ENCODE results near the gene DPP9.
A peak's percentile ranks its signal among the peaks of the same experiment; 100 is the strongest.

The DPP9 gene

DNA sequence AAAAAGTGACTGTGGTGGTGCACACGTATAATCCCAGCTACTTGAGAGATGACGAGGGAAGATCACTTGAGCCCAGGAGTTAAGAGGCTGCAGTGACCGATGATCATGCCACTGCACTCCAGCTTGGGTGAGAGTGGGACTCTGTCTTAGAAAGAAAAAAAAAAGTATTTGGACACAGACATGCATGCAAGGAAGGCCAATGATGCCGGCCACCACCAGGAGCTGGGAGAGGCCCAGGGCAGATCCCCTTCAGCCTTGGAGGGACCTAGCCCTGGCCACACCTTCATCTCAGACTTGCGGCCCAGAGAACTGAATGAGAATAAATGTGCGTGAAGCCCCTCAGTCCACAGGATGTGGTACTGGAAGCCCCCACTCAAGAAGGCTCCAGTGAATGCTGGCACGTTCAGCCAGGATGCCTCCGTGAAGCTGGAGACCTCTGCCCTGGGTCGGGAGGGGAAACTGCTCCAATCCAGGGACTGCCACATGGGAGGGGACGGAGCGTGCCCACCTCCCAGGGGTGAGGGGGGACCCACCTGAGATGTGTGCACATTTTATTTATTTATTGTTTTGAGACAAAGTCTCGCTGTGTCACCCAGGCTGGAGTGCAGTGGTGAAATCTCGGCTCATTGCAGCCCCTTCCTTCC lies 69.7 kb downstream of the DPP9 start:
- no peak for DNase-seq

DNA sequence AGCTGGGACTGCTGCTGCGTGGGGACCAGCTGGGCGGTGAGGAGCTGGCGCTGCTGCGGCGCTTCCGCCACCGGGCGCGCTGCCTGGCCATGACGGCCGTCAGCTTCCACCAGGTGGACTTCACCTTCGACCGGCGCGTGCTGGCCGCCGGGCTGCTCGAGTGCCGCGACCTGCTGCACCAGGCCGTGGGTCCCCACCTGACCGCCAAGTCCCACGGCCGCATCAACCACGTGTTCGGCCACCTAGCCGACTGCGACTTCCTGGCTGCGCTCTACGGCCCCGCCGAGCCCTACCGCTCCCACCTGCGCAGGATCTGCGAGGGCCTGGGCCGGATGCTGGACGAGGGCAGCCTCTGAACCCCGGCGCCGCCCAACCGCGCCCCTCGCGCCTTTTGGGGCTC lies 71.6 kb downstream of the DPP9 start:
- no peak for DNase-seq

DNA sequence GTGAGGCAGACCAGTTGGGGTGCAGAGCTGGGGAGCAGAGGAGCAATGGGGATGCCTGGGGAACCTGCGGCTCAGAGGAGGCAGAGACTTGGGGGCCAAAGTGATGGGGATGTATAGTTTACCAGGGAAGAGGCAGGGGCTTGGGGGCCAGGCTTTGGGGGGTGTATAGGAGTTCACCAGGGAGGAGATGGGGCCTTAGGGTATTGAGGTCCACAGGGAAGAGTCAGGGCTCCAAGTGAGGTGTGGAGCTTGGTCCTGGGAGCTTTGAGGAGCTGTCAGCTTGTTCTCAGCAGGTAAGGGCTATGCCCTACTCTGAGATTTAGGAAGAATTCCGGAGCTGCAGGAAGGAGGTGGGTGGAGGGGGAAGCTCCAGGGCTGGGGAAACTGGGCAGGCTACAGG lies 73.5 kb downstream of the DPP9 start:
- DNase-seq = no peak

DNA sequence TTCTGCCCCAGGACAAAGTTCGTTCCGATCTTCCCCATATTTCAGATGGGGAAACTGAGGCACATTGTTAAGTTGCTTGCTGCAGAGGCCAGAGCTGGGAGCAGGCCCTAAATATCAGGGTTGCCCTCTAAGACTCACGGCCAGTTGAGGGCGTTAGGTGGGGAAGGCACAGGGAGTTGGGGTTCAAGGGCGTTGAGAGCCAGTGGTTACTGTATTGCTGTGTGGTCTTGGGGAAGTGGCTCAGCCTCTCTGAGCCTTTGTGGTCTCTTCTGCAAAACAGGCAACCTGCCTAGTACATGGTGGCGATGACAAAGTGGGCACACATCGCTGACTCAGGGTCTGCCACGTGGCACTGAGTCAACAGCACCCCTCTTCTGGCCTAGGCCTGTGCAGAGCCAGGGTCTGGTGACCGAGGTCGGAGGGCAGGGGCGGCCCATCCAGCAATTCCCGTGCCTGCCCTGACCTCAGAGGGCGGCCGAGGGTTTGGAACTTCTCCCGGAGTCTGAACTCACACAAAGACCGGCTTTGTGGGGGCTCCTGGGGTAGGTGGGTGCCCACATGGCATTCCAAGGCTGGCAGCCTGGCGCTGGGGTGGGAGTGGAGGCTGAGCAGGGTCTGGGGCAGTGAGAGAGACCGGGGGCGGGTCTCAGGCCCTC lies 74.1 kb downstream of the DPP9 start:
- no peak for DNase-seq

DNA sequence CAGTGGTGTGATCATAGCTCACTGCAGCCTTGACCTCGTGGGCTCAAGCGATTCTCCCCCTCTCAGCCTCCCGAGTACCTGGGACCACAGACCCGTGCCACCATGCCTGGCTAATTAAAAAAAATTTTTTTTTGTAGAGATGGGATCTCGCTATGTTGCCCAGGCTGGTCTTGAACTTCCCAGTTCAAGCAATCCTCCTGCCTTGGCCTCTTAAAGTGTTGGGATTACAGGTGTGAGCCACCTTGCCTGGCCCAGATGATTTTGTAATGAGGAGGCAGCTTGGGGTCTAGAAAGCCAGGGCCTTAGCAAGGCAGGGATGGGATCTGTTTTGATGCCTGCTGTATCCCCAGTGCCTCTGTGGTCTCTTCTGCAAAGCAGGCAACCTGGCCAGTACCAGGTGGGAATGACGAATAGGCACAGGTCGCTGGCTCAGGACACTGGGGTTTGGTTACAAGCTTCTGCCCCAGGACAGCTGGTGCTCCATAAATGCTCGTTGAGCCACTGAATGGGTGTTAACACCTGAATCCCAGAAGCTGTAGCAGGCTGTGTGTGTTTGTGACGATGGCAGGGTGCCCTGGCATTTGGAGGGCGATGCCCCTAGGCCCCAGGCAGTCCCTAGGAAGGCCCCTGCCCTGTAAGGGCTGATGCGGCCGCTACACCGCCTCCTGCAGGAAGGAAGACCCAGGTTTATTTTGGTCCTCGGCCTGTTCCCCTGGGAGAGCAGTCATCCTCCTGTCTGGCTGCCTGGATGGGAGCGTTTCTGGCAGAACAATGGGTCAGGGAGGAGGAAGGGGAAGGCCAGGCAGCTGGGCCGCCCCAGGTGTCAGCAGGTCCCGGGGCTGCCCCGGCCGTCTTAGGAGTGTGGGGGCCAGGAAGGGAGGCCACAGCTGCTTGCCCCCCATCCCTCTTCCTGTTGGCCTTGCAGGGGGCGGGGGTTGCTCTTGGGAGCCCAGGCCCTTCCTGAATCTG lies 75.7 kb downstream of the DPP9 start:
- no peak for DNase-seq

DNA sequence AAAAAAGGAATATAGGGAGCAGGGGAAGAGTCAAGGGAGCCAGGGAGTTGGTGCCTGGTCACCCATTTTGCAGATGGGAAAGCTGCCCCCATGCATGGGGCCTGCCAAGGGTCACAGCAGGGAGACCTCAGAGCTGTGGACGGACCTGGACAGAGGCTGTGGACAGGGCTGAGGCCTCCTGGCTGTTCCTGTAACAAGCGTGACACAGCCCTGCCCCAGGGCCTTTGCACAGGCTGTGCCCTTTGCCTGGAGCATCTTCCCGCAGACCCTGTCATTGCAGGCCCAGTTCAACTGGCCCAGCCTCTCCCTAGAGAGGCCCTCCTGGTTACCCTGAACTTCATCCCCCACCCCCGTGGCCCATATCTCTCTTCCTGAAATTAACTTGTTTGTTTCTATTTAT lies 77.9 kb downstream of the DPP9 start:
- no peak for DNase-seq

DNA sequence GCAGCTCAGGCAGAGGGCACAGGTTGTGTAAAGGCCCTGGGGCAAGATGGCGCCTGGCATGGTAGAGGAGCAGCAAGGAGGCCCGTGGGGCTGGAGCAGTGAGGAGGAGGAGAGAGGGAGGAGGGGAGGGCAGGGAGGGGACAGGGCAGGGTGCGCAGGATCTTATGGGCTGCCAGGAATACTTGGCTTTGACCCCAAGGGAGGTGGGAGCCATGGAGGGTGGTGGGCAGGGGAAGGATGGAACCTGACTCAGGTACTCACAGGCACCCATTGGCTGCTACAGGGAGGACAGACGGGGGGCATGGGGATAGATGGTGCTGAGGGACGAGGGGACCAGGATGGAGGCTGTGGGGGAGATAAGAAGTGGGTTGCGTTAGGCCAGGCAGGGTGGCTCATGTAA lies 81.0 kb downstream of the DPP9 start:
- DNase-seq = no peak

DNA sequence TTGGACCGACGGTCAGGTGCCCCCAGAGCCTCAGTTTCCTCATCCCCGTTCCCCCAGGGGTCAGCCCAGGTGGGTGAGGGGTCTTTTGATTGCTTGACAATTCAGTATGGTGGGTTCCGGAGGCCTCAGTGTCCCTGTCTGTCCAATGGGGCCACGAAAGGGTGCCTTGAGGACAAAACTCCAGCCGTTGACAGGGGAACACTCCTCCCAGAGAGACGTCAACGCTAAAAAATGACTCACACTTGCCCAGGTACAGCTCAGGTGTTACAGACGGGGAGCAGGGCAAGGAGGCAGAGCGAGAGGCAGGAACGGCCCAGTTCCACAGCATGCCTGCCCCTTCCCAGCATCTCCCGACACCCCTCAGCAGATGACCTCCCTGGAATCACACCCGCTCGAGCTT lies 82.5 kb downstream of the DPP9 start:
- DNase-seq = no peak

DNA sequence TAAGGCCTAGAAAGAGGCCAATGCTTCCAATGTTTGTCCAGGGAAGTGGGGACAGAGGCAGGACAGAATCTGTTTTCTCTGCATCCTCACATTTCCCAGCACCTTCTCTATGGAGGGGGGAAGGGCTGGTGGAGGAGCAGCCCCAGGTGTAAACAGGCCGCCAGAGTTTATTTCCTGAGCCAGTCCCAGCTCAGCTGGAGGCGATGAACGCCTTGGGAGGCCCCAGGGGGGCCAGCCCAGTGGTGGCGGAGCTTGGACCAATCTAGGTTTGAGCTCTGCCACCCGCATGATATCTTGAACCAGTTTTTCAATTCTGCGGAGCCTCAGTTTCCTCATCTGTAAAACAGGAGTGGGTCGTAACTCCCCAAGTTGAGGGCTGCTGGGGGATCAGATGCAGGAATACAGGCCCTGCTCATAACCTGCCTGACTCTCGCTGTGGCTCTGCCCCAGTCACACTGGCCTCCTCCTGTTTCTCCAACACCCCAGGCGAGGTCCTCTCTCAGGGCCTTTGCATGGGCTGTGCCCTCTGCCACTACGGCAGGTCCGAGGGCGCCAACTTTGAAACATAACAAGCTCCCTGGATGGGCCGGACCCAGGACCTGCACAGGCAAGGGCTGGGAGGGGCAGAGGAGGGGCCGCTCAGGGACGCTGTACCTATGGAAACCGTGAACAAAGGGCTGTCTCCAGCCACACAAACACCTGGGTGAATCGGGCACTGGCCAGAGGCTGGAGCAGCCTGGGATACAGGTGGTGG lies 83.2 kb downstream of the DPP9 start:
- DNase-seq = no peak

DNA sequence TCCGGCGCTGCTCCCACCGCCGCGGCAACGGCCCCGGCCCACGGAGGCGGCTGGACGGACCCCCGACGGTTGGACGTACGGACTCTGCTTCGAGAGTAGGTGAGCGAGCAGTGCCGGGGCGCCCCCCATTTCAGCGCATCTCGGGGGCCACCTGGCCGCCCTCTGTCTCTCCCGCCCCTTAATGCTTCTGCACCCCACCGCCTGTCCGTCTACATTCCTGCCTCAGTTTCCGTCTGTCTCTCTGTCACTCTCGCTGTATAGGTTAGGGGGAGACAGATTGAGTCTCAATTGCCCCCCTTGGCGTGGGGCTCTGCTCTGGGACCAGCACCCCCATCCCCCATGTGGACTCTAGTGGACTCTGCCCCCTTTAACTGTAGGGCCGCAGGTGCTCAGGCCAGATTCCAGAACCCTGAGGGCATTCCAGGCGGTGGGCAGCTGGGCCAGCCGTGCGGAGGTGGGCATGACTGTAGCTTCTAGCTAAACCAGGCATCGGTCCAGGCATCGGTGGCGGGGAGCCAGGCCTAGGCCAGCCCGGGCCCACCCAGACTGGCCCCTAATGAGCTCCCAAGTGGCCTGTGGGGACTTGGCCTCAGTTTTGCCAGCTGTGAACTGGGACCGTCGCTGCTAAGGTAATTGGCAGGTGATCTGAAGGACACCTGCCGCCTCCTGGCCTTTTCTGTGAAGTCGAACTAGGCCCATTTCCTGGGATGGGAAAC lies 84.0 kb downstream of the DPP9 start:
- DNase-seq = no peak

DNA sequence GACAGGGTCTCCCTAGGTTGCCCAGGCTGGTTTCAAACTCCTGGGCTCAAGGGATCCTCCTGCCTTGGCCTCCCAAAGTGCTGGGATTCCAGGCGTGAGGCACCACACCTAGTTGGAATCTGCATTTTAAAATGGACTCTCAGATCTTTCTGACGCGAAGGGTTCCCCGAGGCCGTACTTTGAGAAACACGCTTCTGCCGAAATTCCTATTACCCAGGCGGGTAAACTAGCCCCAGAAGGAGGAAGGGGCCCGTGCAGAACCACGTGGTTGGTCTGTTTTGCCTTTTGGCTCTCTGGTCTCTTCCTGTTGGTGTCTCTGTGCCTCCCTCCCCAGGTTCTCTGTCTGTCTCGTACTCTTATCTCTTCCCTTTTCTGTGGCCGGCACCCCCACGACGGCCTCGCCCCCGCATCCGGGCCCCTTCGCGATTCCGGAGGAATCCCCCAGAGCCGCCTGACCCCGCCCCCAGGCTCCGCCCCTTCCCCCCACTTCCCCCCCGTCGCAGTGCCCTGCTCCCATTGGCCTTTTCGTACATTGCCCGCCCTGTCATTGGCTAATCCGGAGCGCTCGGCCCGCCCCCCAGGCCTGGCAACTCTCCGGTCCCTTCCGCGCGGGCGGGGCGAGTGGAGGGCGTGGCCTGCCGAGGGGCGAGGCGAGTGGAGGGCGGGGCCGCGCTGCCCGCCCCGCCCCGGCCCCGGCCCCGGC lies 84.7 kb downstream of the DPP9 start, which contains the start of gene TNFAIP8L1:
Gene TNFAIP8L1 (plus strand): TSS at position 689 of the 703 bp plus-strand sequence. CDS start 12,354 bp downstream, outside the sequence.
- DNase-seq = peak; percentile 98 to 99

DNA sequence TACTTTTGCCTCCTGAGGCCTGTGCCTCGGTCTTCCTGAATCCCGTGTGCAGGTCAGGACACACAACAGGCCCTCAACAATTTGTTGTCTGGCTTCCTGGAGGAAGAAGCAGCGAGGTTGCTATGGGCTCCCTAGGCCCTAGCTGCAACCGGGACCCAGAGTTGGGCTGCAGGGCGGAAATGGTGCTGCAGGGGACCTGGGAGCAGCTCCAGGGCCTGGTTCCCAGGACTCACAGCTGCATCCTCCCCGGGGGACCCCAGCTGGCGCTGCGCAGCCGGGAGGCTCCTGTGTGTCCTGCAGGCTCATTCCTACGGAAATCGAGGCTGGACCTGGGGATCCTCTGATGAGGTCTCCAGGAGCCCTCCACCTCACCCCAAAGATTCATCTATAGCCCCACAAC lies 85.3 kb downstream of the DPP9 start:
- DNase-seq = no peak

DNA sequence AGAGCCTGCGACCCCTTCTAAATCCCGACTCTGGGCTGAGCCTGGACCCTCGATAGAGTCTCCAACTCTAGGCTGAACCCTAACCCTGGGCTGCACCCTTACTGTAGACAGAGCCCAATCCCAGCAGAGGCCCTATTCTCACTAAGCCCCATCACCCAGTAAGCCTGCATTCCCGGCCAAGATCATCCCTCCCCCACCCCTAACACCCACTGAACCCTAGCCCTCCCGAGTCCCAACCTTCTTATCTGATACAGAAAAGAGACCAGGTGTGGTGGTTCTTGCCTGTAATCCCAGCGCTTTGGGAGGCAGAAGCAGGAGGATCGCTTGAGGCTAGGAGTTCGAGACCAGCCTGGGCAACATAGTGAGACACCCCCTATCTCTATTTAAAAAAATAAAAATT lies 86.9 kb downstream of the DPP9 start:
- DNase-seq = no peak

DNA sequence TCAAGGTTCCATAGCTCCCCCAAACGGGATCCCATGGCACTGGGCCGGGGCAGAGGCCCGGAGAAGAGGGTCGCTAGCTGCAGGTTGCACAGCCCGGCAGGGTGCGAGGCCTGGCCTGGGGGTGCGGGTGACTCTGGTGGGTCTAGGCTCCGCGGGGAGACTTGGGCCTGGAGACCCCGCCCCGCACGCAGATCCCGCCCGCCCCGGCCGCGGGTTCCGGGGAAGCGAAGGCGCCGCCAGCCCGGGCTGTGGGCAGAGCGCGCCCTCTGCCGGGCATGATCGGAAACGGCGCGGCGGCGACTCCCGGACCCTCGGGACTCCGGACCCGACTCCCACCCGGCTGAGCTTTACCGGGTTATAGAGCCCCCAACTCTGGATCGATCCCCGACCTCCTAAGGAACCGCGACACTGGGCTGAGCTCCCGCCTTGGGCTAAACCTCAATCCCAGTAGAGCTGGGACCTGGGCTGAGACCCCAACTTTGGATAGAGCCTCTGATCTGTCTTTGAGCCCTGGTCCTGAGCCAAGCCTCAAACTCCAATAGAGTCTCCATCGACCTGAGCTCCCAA lies 87.4 kb downstream of the DPP9 start:
- DNase-seq = peak; percentile 56 to 82

DNA sequence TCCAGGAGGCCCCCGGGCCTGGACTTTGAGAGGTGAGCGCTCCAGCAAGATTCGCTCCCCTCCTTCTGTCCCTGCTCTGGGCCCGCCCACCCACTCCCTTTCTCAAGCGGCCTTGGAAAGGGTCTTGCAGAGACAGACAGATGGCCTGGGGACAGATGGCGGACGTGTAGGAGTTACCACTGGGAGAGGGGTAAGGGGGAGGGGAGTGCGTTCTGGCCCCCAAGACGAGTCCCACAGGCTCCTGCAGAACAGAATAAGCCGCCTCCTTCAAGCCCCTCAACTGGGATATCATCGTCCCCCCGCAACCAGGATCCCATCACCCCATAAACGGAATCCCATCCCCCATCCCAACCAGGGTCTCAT lies 87.9 kb downstream of the DPP9 start:
- no peak for DNase-seq

DNA sequence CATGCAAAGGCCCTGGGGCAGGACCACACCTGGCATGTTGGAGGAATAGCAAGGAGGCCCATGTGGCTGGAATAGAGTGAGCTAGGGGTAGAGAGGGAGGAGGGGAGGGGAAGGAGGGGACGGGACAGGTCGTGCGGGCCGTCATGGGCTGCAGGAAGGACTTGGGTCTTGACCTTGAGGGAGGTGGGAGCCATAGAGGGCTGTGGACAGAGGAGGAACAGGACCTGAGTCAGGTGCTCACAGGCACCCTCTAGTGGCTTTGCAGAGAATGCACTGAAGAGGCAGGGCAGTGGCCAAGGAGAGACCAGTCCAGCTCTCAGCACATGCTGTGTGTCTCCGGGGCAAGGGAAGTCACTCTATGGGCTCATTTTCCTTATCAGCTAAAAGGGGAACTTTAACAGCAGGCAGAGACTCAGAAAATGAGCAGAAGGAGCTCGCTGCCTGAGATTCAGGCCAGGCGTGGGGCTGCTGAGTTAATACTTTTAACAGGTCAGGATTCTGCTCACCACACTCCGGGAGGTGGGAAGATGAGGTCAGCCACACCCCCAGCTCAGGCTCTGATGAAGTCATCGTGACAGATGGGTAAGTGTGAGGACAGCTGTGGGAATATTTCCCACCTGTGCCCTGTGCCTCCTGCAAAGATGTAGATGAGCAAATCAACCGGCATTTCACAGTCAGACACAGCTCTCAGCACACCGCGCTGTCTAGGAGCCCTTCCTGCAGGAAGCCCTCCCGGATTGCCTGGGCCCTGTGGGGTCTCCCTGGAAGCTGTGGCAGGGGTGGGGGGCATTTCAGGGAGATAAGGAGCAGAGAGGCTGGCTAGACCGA lies 90.3 kb downstream of the DPP9 start:
- DNase-seq = peak in 1 of 2 experiments; percentile 29

All from stimulated activated CD4-positive, alpha-beta T cell treated with anti-CD3 and anti-CD28 coated beads, Interleukin-4, amount 100 ng/mL, for 4 hours (primary cell).